ENCODE measurements around the gene GSK3B. TPM values are rescaled to one million over a fixed set of nuclear protein-coding genes. Genes with fewer than 3 reads are reported as not detected.

GSK3B gene
- total and polyA plus RNA-seq, 2 experiments from 2014 or later, result 19.7 to 43.1 TPM

GRCh38 chr3:120092474-120092873 is 1.8 kb downstream of the GSK3B start:
- Histone ChIP-seq H3K4me1 (ENCODE audit: insufficient read depth) (peaks cover 32% of the 10 kb centered on the region; the same call in 1 of the 2 replicates), H3K9ac (peak overlapping the region; percentile 97), H3K27me3 (replicated peaks; ENCODE audit: insufficient read depth) (no peaks in the 10 kb centered on the region), H3K4me2 (ENCODE audit: unreplicated experiment) (peak overlapping the region; percentile 95), H3K36me3 (ENCODE audit: low read depth) (no peaks in the 10 kb centered on the region), H3K9me2 (ENCODE audit: insufficient read depth) (no peaks in the 10 kb centered on the region), H3K79me2 (ENCODE audit: insufficient read depth) (peaks cover 81% of the 10 kb centered on the region), H3K4me3 (peak overlapping the region; percentile 100), H3F3A (ENCODE audit: insufficient read depth) (peaks cover 15% of the 10 kb centered on the region), H3K27ac (no peak overlapping the region), H3K9me3 (ENCODE audit: low read depth) (no peaks in the 10 kb centered on the region), H4K20me1 (ENCODE audit: insufficient read depth) (peaks cover 39% of the 10 kb centered on the region), H2AFZ (no peak overlapping the region)
- DNase-seq, result no peak
- TF ChIP-seq EZH2phosphoT487 (IDR thresholded peaks at IDR 0.05; ENCODE audit: insufficient read depth, low read depth), result no peak
- TF ChIP-seq EZH2 (IDR thresholded peaks at IDR 0.05; ENCODE audit: insufficient read depth, poor library complexity, severe bottlenecking), result no peak
- in situ Hi-C loops (cut with MboI), result no loop called here
- WGBS, 2 experiments (ENCODE audit: low coverage in 1 of 2, low lambda C conversion rate in 2 of 2, missing lambda C conversion rate in 2 of 2), result 12 to 23% methylated on average over 1 of the region's 1 CpG

- H3F3A ChIP-seq (ENCODE audit: insufficient read depth), result peaks cover 14% of the 10 kb centered on the region
- H3K9ac ChIP-seq, result peak overlapping the region; percentile 97
- no peaks in the 10 kb centered on the region for H3K36me3 ChIP-seq (ENCODE audit: low read depth)
- no peaks in the 10 kb centered on the region for H3K27me3 ChIP-seq (replicated peaks; ENCODE audit: insufficient read depth)
- no peaks in the 10 kb centered on the region for H3K9me3 ChIP-seq (ENCODE audit: low read depth)
- H3K9me2 ChIP-seq (ENCODE audit: insufficient read depth), result no peaks in the 10 kb centered on the region
- TF ChIP-seq EZH2phosphoT487 (IDR thresholded peaks at IDR 0.05; ENCODE audit: insufficient read depth, low read depth) (no peak), EZH2 (IDR thresholded peaks at IDR 0.05; ENCODE audit: insufficient read depth, poor library complexity, severe bottlenecking) (no peak)
- peak overlapping the region; percentile 100 for H3K4me3 ChIP-seq
- WGBS, 2 experiments (ENCODE audit: low coverage in 1 of 2, low lambda C conversion rate in 2 of 2, missing lambda C conversion rate in 2 of 2), result 4 to 17% methylated on average over 1 of the region's 1 CpG
- H3K4me2 ChIP-seq (ENCODE audit: unreplicated experiment), result peak overlapping the region; percentile 95
- no peak overlapping the region for H2AFZ ChIP-seq
- peaks cover 47% of the 10 kb centered on the region for H4K20me1 ChIP-seq (ENCODE audit: insufficient read depth)
- in situ Hi-C loops (cut with MboI), result no loop called here
- H3K4me1 ChIP-seq (ENCODE audit: insufficient read depth), result peaks cover 21% of the 10 kb centered on the region; the same call in 1 of the 2 replicates
- no peak overlapping the region for H3K27ac ChIP-seq
- DNase-seq, result no peak
- peaks cover 83% of the 10 kb centered on the region for H3K79me2 ChIP-seq (ENCODE audit: insufficient read depth)
Measured at GRCh38 chr3:120090422-120090821, 3.8 kb downstream of the GSK3B start.

- Histone ChIP-seq H3K9me2 (ENCODE audit: insufficient read depth) (no peaks in the 10 kb centered on the region), H3K4me2 (ENCODE audit: unreplicated experiment) (peak overlapping the region; percentile 95), H3K4me1 (ENCODE audit: insufficient read depth) (peaks cover 24% of the 10 kb centered on the region; the same call in 1 of the 2 replicates), H3K27me3 (replicated peaks; ENCODE audit: insufficient read depth) (no peaks in the 10 kb centered on the region), H2AFZ (no peak overlapping the region), H3K9ac (no peak overlapping the region), H3K79me2 (ENCODE audit: insufficient read depth) (peaks cover 97% of the 10 kb centered on the region), H3K36me3 (ENCODE audit: low read depth) (no peaks in the 10 kb centered on the region), H4K20me1 (ENCODE audit: insufficient read depth) (peaks cover 47% of the 10 kb centered on the region), H3F3A (ENCODE audit: insufficient read depth) (peaks cover 14% of the 10 kb centered on the region), H3K27ac (no peak overlapping the region), H3K9me3 (ENCODE audit: low read depth) (no peaks in the 10 kb centered on the region), H3K4me3 (peak overlapping the region; percentile 100; the same call in 1 of the 2 replicates)
- DNase-seq, result no peak
- 92 to 96% methylated on average over 4 of the region's 4 CpGs for WGBS, 2 experiments (ENCODE audit: low coverage in 1 of 2, low lambda C conversion rate in 2 of 2, missing lambda C conversion rate in 2 of 2)
- in situ Hi-C loops (cut with MboI), result no loop called here
- TF ChIP-seq EZH2 (IDR thresholded peaks at IDR 0.05; ENCODE audit: insufficient read depth, poor library complexity, severe bottlenecking) (no peak), EZH2phosphoT487 (IDR thresholded peaks at IDR 0.05; ENCODE audit: insufficient read depth, low read depth) (no peak)
Measured at GRCh38 chr3:120089089-120089488, 5.2 kb downstream of the GSK3B start.

GRCh38 chr3:120088622-120089021 is 5.6 kb downstream of the GSK3B start:
- Histone ChIP-seq H3K9me2 (ENCODE audit: insufficient read depth) (no peaks in the 10 kb centered on the region), H3K4me2 (ENCODE audit: unreplicated experiment) (peak overlapping the region; percentile 95), H3K4me1 (ENCODE audit: insufficient read depth) (peaks cover 24% of the 10 kb centered on the region; the same call in 1 of the 2 replicates), H3K4me3 (0 out of 2 replicates have a peak overlapping the region, but pooled peaks have one; percentile 100), H3K27ac (no peak overlapping the region), H3F3A (ENCODE audit: insufficient read depth) (peaks cover 17% of the 10 kb centered on the region), H4K20me1 (ENCODE audit: insufficient read depth) (peaks cover 50% of the 10 kb centered on the region), H2AFZ (no peak overlapping the region), H3K79me2 (ENCODE audit: insufficient read depth) (peaks cover 100% of the 10 kb centered on the region), H3K9ac (no peak overlapping the region), H3K36me3 (ENCODE audit: low read depth) (no peaks in the 10 kb centered on the region), H3K9me3 (ENCODE audit: low read depth) (no peaks in the 10 kb centered on the region), H3K27me3 (replicated peaks; ENCODE audit: insufficient read depth) (no peaks in the 10 kb centered on the region)
- TF ChIP-seq EZH2 (IDR thresholded peaks at IDR 0.05; ENCODE audit: insufficient read depth, poor library complexity, severe bottlenecking), result no peak
- TF ChIP-seq EZH2phosphoT487 (IDR thresholded peaks at IDR 0.05; ENCODE audit: insufficient read depth, low read depth), result no peak
- DNase-seq, result no peak
- WGBS, 2 experiments (ENCODE audit: low coverage in 1 of 2, low lambda C conversion rate in 2 of 2, missing lambda C conversion rate in 2 of 2), result 94 to 97% methylated on average over 3 of the region's 3 CpGs
- in situ Hi-C loops (cut with MboI), result no loop called here
